HG03095 (cell line): ENCODE data around the gene ZDHHC23.

Source experiments
- ATAC-seq: cut with Tn5 transposase; IDR thresholded peaks from one replicate; pipeline ENCODE4 v1.9.1; 2021; ENCODE audit warnings: moderate library complexity; ENCODE audit not compliant: unreplicated experiment

Gene ZDHHC23, protein sequence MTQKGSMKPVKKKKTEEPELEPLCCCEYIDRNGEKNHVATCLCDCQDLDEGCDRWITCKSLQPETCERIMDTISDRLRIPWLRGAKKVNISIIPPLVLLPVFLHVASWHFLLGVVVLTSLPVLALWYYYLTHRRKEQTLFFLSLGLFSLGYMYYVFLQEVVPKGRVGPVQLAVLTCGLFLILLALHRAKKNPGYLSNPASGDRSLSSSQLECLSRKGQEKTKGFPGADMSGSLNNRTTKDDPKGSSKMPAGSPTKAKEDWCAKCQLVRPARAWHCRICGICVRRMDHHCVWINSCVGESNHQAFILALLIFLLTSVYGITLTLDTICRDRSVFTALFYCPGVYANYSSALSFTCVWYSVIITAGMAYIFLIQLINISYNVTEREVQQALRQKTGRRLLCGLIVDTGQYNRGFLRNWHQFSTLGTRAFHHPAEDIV

DNA sequence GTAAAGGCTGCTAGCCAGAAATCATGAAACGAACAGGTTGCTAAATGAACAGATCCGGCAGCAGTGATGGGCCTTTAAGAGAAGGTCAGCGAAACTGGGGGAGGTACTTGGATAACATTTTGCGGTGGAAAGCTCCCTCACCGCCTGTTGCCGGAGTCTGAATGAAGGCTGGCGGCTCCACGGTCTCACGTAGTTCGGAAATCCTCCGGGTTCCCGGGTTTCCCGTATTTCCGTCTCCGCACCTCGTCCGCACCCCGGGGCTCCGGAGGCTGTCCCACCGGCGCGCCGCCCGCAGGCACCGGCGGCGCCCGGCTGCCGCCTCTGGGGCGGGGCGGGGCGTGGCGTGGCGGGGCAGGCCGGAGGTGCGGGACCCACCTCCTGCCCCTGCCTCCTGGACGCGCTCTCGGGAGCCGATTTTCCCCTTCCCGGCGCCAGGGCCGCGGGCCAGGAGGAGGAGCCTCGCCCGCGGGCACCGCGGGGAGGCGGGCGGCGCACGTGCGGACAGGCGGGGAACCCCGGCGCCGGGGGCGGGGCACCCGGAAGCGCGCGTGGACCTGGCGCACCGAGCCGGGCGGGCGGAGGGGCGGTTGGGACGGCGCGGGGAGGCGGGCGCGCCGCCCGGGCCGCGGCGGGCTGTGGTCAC lies at the start of gene ZDHHC23:
Gene ZDHHC23 (plus strand): TSS at position 642 of the 643 bp plus-strand sequence. CDS start 790 bp downstream, outside the sequence.
- ATAC-seq = peak; percentile 75

DNA sequence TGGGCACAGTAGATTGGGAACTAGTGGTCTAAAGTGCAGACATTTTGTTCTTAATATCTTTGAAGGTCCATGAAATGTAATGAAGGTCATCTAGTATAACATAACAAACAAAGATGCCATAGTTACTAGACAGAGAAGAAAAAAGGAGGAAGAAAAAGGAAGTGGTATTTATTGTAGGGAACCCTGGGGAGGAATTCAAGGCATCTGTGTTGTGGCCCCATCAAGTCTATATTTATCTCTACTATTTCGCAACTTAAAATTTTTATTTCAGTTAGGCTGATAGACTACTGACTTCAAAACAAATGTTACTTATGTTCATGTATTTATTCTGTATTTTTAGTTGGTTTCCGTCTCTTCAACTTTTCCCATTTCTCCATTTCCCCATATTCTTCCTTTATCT lies 48.9 kb upstream of the ZDHHC23 start:
- ATAC-seq = no peak

DNA sequence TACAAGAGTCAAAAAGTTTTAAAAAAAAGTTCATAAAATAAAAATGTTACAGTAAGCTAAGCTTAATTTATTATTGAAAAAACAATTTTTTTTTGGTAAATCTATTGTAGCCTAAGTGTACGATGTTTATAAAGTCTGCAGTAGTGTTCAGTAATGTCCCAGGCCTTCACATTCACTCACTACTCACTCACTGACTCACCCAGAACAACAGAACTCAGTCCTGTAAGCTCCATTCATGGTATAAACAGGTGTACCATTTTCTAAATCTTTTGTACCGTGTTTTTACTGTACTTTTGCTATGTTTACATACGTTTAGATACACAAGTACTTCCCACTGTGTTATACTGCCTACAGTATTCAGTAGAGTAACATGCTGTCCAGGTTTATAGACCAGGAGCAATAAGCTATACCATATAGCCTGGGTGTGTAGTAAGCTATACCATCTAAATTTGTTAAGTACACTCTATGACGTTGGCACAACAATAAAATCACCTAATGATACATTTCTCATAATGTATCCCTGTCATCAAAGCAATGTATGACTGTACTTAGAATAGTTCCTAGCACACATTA lies 41.2 kb upstream of the ZDHHC23 start:
- ATAC-seq = no peak

DNA sequence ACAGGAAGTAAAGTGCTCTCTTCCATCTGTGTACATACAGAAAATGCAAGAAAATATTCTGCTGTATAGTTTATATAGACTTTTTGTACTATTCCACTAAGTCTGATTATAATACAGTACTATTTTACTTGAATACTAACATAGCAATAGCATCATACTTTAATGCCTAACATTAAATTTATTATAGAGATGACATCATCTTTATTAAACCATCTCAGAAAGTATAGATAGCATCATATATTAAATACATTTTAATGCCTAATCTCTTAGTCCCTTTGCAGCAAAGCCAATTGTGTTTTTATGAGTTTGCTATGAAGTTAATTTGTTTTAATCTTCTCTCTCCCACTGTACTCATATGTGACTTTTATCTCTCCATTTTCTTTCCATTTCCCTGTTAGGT lies 39.7 kb upstream of the ZDHHC23 start:
- ATAC-seq = no peak

DNA sequence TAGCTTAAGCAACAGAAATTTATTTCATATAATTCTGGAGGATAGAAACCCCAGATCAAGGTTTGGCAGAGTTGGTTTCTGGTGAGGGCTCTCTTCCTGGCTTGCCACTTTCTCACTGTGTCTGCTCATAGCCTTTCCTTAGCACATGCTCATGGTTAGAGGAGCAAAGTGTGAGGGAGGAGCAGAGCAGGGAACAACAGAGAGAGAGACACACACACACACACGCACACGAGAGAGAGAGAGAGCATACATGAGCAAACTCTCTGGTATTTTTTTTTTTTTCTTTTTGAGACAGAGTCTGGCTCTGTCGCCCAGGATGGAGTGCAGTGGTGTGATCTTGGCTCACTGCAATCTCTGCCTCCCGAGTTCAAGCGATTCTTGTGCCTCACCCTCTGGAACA lies 36.8 kb upstream of the ZDHHC23 start:
- ATAC-seq = no peak

GRCh38 chr3:113912552-113913236 lies 35.1 kb upstream of the ZDHHC23 start:
- ATAC-seq = peak; percentile 93

GRCh38 chr3:113914646-113915045 lies 33.2 kb upstream of the ZDHHC23 start:
- ATAC-seq = no peak

DNA sequence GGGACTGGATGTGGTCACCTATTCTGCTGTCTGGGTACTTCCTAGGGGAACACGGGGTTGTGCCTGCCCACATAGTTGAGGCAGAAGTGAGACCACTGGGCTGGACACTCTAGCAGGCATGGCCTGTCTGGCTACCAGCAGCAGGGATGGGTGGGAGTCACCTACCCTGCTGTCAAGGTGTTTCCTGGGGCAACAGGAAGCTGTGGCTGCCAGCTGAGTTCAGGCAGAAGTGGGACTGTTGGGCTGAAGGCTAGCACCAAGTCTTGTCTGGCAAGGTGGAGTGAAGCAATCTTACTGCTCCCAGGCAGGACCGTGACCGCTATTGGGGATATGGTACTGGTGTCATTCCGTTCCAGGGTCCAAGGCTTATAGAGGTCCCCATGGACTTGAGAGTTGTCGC lies 20.3 kb upstream of the ZDHHC23 start:
- ATAC-seq = no peak

GRCh38 chr3:113946831-113947230 lies 982 bp upstream of the ZDHHC23 start:
- no peak for ATAC-seq

- ATAC-seq = peak; percentile 39
These were observed 453 bp downstream of the ZDHHC23 start for GRCh38 chr3:113948015-113948917.

- no peak for ATAC-seq
These were observed 5.1 kb downstream of the ZDHHC23 start for GRCh38 chr3:113952921-113953320.

DNA sequence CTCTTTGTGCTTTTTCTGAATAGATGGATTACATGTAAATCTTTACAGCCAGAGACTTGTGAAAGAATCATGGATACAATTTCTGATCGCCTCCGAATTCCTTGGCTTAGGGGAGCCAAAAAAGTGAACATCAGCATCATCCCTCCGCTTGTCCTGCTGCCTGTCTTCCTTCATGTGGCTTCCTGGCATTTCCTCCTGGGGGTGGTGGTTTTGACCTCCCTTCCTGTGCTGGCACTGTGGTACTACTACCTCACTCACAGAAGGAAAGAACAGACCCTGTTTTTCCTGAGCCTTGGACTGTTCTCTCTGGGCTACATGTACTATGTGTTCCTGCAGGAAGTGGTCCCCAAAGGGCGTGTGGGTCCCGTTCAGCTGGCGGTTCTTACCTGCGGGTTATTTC lies 5.9 kb downstream of the ZDHHC23 start:
- no peak for ATAC-seq

DNA sequence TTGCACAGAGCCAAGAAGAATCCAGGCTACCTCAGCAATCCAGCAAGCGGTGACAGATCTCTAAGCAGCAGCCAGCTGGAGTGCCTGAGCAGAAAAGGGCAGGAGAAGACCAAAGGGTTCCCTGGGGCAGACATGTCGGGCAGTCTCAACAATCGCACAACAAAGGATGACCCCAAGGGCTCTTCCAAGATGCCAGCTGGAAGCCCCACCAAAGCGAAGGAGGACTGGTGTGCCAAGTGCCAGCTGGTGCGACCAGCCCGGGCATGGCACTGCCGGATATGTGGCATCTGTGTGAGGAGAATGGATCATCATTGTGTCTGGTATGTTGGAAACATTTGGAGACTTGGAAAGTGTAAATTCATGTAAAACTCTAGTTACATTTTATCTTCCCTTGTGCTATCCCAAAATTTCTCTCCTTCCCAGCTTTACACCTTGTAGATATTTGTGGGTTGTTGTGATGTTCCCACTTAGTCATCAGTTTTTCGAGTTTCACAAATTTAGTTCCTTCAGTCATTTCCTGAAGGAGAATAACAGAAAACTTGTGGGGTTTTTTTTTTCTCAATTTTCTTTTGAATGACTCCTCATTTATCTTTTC lies 6.4 kb downstream of the ZDHHC23 start:
- ATAC-seq = no peak

DNA sequence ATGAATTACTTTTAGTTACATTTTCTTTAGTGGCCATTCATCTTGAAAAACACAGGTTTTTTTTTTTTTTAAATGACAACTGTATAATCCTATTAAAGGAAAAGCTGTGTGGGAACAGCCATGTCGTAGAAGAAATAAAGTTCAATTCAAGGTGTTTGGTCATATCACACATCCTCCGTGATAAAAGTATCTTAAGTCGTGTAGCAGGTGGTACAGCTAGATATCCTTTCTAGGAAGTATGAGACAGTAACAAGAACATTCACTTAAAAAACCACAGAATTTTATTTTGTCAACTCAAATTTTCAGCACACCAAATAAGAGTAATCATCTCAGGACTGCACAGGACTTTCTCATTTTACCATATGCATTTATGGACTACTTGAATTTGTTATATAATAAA lies 16.1 kb downstream of the ZDHHC23 start:
- ATAC-seq = no peak

DNA sequence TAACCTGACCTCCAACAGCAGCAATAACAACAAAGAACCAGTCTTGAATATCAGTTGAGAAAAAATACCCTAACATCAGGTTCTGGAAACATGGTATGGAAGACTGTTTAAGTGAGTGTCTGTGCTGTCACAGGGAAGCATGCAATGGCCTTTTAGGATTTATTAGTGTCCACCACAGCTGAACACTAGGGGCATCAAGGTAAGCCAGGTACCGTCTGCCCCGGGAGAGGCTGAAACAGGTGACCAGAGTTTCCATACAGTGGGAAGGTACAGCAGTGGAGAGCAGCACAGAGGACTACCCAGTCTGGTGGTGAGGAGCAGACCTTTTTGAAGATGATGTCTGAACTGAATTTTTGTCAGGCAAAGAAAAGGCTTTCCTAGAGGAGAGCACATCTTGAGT lies 18.4 kb downstream of the ZDHHC23 start:
- ATAC-seq = no peak

- no peak for ATAC-seq
These were observed 21.2 kb downstream of the ZDHHC23 start for GRCh38 chr3:113968986-113969385.

DNA sequence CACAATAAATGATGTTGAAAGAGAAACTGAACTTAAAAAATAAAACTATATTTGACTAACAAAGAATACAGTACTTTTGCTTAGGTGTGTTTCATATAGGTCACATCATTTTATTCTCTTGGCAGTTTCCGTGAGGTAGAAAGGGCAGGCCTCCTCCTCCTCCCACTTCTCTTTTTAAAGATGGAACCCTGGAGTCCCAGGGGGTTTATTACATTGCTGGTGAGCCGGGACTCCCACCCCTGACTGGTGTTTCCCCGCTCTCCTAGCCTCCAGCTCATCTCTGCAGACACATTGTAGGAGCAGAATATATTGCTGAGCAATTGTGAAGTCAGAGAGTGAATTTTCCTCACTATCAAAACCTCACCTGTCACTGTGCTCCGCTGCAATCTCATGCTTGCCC lies 30.0 kb downstream of the ZDHHC23 start:
- ATAC-seq = no peak

DNA sequence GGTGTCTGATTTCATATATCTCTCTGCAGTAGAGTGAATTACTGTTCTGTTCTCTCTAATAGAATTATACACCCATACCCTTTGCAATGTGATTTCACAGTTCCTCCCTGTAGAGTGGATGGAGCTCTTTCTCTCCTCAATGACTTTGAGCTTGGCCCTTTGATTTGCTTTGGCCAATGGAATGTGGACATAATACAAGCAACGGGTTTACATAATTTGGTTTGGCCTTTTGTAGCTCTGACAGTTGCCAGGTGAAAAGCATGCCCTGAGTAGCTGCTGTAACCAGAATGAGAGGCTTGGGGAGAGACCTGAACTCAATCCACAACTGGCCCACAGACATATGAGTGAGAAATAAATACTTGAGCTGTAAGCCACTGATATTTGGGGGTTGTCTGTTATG lies 32.1 kb downstream of the ZDHHC23 start:
- ATAC-seq = no peak

DNA sequence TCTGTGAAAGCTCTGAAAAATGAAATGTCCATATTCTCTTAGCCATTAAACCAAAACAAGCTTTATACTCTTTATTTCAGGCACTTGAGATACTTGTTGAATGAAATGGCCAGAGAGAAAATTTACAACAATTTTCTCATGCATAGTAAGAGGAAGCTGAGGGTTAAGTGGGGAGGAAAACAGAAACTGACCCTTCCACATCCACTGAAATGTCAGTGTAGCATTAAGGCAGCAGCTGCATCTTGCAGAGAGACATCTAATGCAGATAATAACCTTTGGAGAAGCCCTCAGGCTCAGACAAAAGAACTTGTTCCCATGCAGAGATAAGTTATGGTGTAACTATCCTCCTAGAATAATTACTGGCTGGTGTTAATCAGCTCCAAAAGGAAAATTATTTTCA lies 34.0 kb downstream of the ZDHHC23 start:
- ATAC-seq = no peak

DNA sequence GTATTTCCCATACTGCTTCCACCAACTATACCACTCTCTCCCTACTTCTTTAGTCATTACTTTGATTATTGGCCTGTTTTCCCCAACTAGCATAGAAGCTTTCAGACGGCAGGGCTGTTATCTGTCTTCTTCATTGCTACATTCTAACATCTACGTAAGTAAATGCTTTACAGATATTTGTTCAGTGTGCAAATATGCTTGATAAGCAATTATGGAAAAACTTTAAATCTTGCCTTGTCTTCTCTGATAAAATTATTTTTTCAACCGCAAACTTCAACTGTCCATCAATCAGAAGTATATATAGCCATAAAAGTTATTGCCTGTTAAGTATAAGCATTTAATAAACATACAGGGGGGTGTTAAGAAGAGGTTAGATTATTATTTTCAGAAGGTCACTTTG lies 35.7 kb downstream of the ZDHHC23 start:
- ATAC-seq = no peak
